ENCODE data around the gene SP100. TPM values are rescaled to one million over a fixed set of nuclear protein-coding genes. Genes with fewer than 3 reads are reported as not detected.
A peak's percentile ranks its signal among the peaks of the same experiment; 100 is the strongest.
"Not testable (repeated sequence)": the region's sequence is repeated elsewhere in the genome, so short reads cannot be mapped to it uniquely, and the experiment has no call there.

The SP100 gene
- 100 to 1,000 TPM; 145 to 151 TPM for total RNA-seq

- no peaks in the 10 kb centered on the region for H3K9me3 Mint-ChIP-seq
- intact Hi-C loops (cut with micrococcal nuclease), result loop anchor here (1.0 to 10.0 kb wide), 11 partner anchors 25 to 1049 kb away; partner anchors contain the start of genes FBXO36, NCL, PSMD1 and SP140
- peak; percentile 84 for DNase-seq
- peaks cover 64% of the 10 kb centered on the region for H3K4me1 Mint-ChIP-seq (ENCODE audit: low read depth)
- H3K36me3 Mint-ChIP-seq (ENCODE audit: low read depth), result peaks cover 26% of the 10 kb centered on the region
- H3K27me3 Mint-ChIP-seq (ENCODE audit: low read depth), result no peaks in the 10 kb centered on the region
- CTCF ChIA-PET, result interaction anchor here (0.9 kb wide), 1 partner anchor 187 kb away, joined by 3 read pairs; no protein-coding TSS in a partner anchor
- peak within 1 kb of the TSS; percentile 96 for H3K4me3 Mint-ChIP-seq
- H3K27ac Mint-ChIP-seq, result peak within 1 kb of the TSS; percentile 99
These were observed at the start of gene SP100 for GRCh38 chr2:230416061-230416721. SP100 (plus strand) TSS chr2:230416201; CDS start chr2:230416297, 96 bp downstream.

DNA sequence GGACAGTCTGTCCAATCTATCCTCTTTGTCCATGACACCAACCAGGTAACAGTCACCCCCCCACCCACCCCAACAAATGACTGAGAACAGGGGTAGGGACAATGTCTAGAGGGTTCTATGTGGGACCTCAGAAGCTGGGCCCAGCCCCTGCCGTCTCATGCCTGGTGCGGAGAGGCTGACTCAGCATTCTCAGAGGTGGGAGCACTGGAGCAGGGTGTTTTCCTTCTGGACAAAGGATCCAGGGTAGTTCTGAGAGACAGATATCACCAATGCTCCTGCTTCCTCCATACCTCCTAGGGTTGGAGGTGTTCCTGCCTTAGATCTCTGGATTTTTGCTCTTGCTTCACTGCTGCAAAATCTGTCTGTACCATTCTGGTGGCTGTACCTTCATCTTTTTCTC, 33.9 kb upstream of the SP100 start:
- Mint-ChIP-seq H3K36me3 (ENCODE audit: low read depth) (peaks cover 33% of the 10 kb centered on the region), H3K9me3 (no peaks in the 10 kb centered on the region), H3K27ac (no peak overlapping the region), H3K27me3 (ENCODE audit: low read depth) (no peaks in the 10 kb centered on the region), H3K4me3 (no peak overlapping the region), H3K4me1 (ENCODE audit: low read depth) (peaks cover 3% of the 10 kb centered on the region)
- no peak for DNase-seq
- intact Hi-C loops (cut with micrococcal nuclease), result no loop called here
- CTCF ChIA-PET, result no interaction called here

DNA sequence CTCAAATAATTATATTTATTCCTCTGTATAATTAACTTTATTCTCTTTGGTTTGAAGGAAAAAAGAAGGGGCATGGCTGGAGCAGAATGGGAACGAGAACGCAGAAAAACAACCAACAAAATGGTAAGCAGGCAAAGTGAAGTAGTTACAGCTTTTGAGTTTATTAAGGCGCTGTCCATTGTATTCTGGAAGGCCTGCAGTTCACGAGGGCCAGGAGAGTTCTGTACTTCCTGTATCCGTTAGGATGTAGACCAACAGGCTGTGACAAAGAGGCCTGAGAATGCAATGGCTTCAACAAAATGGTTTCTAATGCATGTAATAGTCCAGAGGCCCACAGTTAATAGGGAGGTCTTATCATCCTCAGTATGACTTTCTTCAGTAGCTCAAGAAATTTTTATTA, 32.5 kb upstream of the SP100 start:
- intact Hi-C loops (cut with micrococcal nuclease), result no loop called here
- peaks cover 33% of the 10 kb centered on the region for H3K36me3 Mint-ChIP-seq (ENCODE audit: low read depth)
- no peak overlapping the region for H3K27ac Mint-ChIP-seq

GRCh38 chr2:230384986-230385385, 31.0 kb upstream of the SP100 start:
- Mint-ChIP-seq H3K27ac (no peak overlapping the region), H3K4me1 (ENCODE audit: low read depth) (no peaks in the 10 kb centered on the region), H3K27me3 (ENCODE audit: low read depth) (no peaks in the 10 kb centered on the region), H3K36me3 (ENCODE audit: low read depth) (peaks cover 40% of the 10 kb centered on the region), H3K4me3 (no peak overlapping the region), H3K9me3 (no peaks in the 10 kb centered on the region)
- CTCF ChIA-PET, result no interaction called here
- no peak for DNase-seq
- intact Hi-C loops (cut with micrococcal nuclease), result no loop called here

More for the DNA sequence above, 32.5 kb upstream of the SP100 start:
- H3K4me1 Mint-ChIP-seq (ENCODE audit: low read depth), result no peaks in the 10 kb centered on the region
- CTCF ChIA-PET, result no interaction called here
- no peak overlapping the region for H3K4me3 Mint-ChIP-seq
- no peaks in the 10 kb centered on the region for H3K9me3 Mint-ChIP-seq
- H3K27me3 Mint-ChIP-seq (ENCODE audit: low read depth), result no peaks in the 10 kb centered on the region
- DNase-seq, result no peak

- no peak overlapping the region for H3K4me3 Mint-ChIP-seq
- H3K27me3 Mint-ChIP-seq (ENCODE audit: low read depth), result no peaks in the 10 kb centered on the region
- H3K36me3 Mint-ChIP-seq (ENCODE audit: low read depth), result peaks cover 71% of the 10 kb centered on the region
- intact Hi-C loops (cut with micrococcal nuclease), result no loop called here
- DNase-seq, result no peak
- H3K27ac Mint-ChIP-seq, result no peak overlapping the region
- no peaks in the 10 kb centered on the region for H3K4me1 Mint-ChIP-seq (ENCODE audit: low read depth)
- CTCF ChIA-PET, result interaction anchor here (0.8 kb wide), 1 partner anchor 66 kb away, joined by 3 read pairs; no protein-coding TSS in a partner anchor
- peaks cover 3% of the 10 kb centered on the region for H3K9me3 Mint-ChIP-seq
These were observed 21.7 kb upstream of the SP100 start for GRCh38 chr2:230394301-230394700.

DNA sequence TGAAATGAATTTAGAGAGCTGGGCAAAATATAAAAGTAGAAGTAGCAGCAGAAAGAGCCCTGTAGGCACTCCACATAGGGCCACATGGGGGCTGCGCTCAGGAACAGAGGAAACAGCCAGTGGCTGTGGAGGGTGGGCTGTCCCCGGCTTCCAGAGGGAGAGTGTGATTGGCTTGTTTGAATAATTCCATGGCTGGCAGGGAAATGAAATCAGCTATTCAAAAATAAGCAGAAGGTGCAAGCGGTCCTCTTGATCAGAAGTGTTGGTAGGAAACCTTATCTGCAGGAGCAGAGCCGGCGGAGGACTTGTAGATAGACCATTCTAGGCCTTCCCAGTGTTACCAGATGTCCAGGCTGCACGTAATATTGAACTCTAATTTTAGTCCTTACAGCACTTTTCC, 17.3 kb upstream of the SP100 start:
- H3K4me3 Mint-ChIP-seq; intact Hi-C loops (cut with micrococcal nuclease); H3K27ac Mint-ChIP-seq; H3K9me3 Mint-ChIP-seq; DNase-seq; H3K27me3 Mint-ChIP-seq (ENCODE audit: low read depth); H3K4me1 Mint-ChIP-seq (ENCODE audit: low read depth): not testable (repeated sequence)
- peaks cover 53% of the 10 kb centered on the region for H3K36me3 Mint-ChIP-seq (ENCODE audit: low read depth)
- CTCF ChIA-PET, result interaction anchor here (0.6 kb wide), 1 partner anchor 99 kb away, joined by 3 read pairs; no protein-coding TSS in a partner anchor

DNA sequence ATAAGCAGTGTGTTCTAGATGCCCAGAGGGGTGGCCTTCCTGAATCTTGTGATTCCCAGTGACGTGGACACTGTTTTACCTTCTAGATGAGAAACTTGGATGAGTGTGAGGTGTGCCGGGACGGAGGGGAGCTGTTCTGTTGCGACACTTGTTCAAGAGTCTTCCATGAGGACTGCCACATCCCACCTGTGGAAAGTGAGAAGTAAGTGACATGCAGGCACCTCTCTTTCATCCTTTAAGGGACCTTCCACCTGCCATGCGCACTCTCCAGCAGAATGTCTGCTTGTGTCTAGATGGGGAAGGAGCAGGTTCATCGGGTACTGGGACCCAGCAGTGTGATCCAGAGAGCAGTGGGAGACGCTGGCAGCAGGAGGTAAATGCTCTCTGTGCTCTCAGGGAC, 16.0 kb upstream of the SP100 start:
- intact Hi-C loops (cut with micrococcal nuclease), result no loop called here
- no peak for DNase-seq

GRCh38 chr2:230400454-230400853, 15.5 kb upstream of the SP100 start:
- H3K27ac Mint-ChIP-seq, result no peak overlapping the region
- intact Hi-C loops (cut with micrococcal nuclease), result no loop called here
- no peaks in the 10 kb centered on the region for H3K4me1 Mint-ChIP-seq (ENCODE audit: low read depth)
- H3K4me3 Mint-ChIP-seq, result no peak overlapping the region
- no peak for DNase-seq
- H3K9me3 Mint-ChIP-seq, result no peaks in the 10 kb centered on the region
- H3K36me3 Mint-ChIP-seq (ENCODE audit: low read depth), result peaks cover 48% of the 10 kb centered on the region
- H3K27me3 Mint-ChIP-seq (ENCODE audit: low read depth), result no peaks in the 10 kb centered on the region
- CTCF ChIA-PET, result no interaction called here

More for the DNA sequence above, 16.0 kb upstream of the SP100 start:
- CTCF ChIA-PET, result no interaction called here
- Mint-ChIP-seq H3K36me3 (ENCODE audit: low read depth) (peaks cover 49% of the 10 kb centered on the region), H3K27me3 (ENCODE audit: low read depth) (no peaks in the 10 kb centered on the region), H3K4me1 (ENCODE audit: low read depth) (no peaks in the 10 kb centered on the region), H3K27ac (no peak overlapping the region), H3K4me3 (no peak overlapping the region), H3K9me3 (no peaks in the 10 kb centered on the region)

DNA sequence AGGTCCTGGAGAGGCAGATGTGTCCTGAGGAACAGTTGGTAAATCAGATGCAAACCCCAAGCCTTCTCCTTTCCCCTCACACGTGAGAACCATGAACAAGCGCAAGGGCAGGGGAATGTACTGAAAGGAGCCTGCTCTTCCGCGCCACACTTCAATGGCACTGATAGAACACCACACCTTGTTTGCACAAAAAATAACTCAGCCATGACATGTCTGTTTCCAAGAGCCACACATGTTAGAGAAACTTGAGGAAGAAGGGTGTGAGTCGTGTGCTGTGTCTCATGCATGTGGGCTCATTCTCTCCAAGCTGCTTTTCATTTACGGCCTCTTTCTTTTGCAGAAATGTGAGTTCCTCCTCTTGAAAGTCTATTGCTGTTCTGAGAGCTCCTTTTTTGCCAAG, 15.0 kb upstream of the SP100 start:
- intact Hi-C loops (cut with micrococcal nuclease); H3K9me3 Mint-ChIP-seq; H3K27me3 Mint-ChIP-seq (ENCODE audit: low read depth); H3K27ac Mint-ChIP-seq; DNase-seq; H3K4me3 Mint-ChIP-seq; H3K4me1 Mint-ChIP-seq (ENCODE audit: low read depth); CTCF ChIA-PET: not testable (repeated sequence)
- H3K36me3 Mint-ChIP-seq (ENCODE audit: low read depth), result peaks cover 47% of the 10 kb centered on the region

- Mint-ChIP-seq H3K4me1 (ENCODE audit: low read depth) (peaks cover 11% of the 10 kb centered on the region), H3K27ac (no peak overlapping the region), H3K4me3 (no peak overlapping the region), H3K27me3 (ENCODE audit: low read depth) (no peaks in the 10 kb centered on the region), H3K36me3 (ENCODE audit: low read depth) (peaks cover 48% of the 10 kb centered on the region), H3K9me3 (peaks cover 1% of the 10 kb centered on the region)
- intact Hi-C loops (cut with micrococcal nuclease), result no loop called here
- CTCF ChIA-PET, result no interaction called here
- no peak for DNase-seq
These were observed 12.3 kb upstream of the SP100 start for GRCh38 chr2:230403746-230404145.

DNA sequence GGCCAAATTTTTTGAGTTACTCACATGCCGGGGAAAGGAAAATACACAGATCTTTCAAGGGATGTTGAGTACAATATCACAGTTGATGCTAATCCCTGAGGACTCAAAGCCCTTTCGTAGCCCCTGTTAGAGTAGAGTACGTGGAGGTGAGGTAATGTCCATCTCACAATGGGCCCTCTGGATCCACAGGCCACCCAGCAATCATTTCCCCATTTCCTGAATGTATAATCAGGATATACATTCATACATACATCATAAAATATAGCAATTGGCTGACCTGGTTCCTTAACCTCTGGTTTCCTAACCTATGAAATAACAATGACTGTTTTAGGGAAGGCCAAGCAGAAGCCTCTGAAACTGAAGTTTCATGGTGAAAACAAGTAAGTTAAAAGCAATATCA, 10.2 kb upstream of the SP100 start:
- CTCF ChIA-PET, result no interaction called here
- H3K27ac Mint-ChIP-seq, result no peak overlapping the region
- H3K36me3 Mint-ChIP-seq (ENCODE audit: low read depth), result peaks cover 40% of the 10 kb centered on the region
- no peak overlapping the region for H3K4me3 Mint-ChIP-seq
- intact Hi-C loops (cut with micrococcal nuclease), result no loop called here
- H3K27me3 Mint-ChIP-seq (ENCODE audit: low read depth), result no peaks in the 10 kb centered on the region
- peaks cover 29% of the 10 kb centered on the region for H3K4me1 Mint-ChIP-seq (ENCODE audit: low read depth)
- DNase-seq, result no peak
- peaks cover 1% of the 10 kb centered on the region for H3K9me3 Mint-ChIP-seq

GRCh38 chr2:230408244-230408842, 7.7 kb upstream of the SP100 start:
- Mint-ChIP-seq H3K4me3 (no peak overlapping the region), H3K27me3 (ENCODE audit: low read depth) (no peaks in the 10 kb centered on the region), H3K36me3 (ENCODE audit: low read depth) (peaks cover 31% of the 10 kb centered on the region), H3K4me1 (ENCODE audit: low read depth) (peaks cover 46% of the 10 kb centered on the region), H3K9me3 (peaks cover 1% of the 10 kb centered on the region), H3K27ac (no peak overlapping the region)
- CTCF ChIA-PET, result interaction anchor here (0.7 to 1.5 kb wide), 4 partner anchors 18 to 342 kb away, joined by 3 to 4 read pairs (median 3); no protein-coding TSS in a partner anchor
- intact Hi-C loops (cut with micrococcal nuclease), result no loop called here
- DNase-seq, result no peak

GRCh38 chr2:230409316-230409715, 6.7 kb upstream of the SP100 start:
- H3K9me3 Mint-ChIP-seq; DNase-seq; H3K4me3 Mint-ChIP-seq; intact Hi-C loops (cut with micrococcal nuclease); H3K27me3 Mint-ChIP-seq (ENCODE audit: low read depth); H3K27ac Mint-ChIP-seq: not testable (repeated sequence)
- Mint-ChIP-seq H3K36me3 (ENCODE audit: low read depth) (peaks cover 25% of the 10 kb centered on the region), H3K4me1 (ENCODE audit: low read depth) (peaks cover 56% of the 10 kb centered on the region)
- CTCF ChIA-PET, result interaction anchor here (1.5 kb wide), 1 partner anchor 207 kb away, joined by 3 read pairs; no protein-coding TSS in a partner anchor

All from activated naive CD4-positive, alpha-beta T cell treated with anti-CD3 and anti-CD28 coated beads for 36 hours (primary cell).